ENCODE measurements around the gene IL3RA.
A peak's percentile ranks its signal among the peaks of the same experiment; 100 is the strongest.

IL3RA gene

GRCh38 chrX:1419545-1420355, 83.2 kb downstream of the IL3RA start:
- DNase-seq (ENCODE audit: low spot score): no peak
- ChIA-PET CTCF (no interaction called here), POLR2A (ENCODE audit: low non-redundant PET) (no interaction called here)
- peak overlapping the region; percentile 36 for H3K27ac ChIP-seq
- TF ChIP-seq CTCF (conservative IDR thresholded peaks at IDR 0.05; ENCODE audit: low read depth): no peak

- no peak for TF ChIP-seq CTCF (conservative IDR thresholded peaks at IDR 0.05; ENCODE audit: low read depth)
Observed at GRCh38 chrX:1420371-1420770, 83.8 kb downstream of the IL3RA start.

GRCh38 chrX:1421433-1422134, 85.0 kb downstream of the IL3RA start:
- POLR2A ChIA-PET (ENCODE audit: low non-redundant PET): no interaction called here
- H3K27ac ChIP-seq: peak overlapping the region; percentile 26; the same call in 1 of the 2 replicates
- TF ChIP-seq CTCF (conservative IDR thresholded peaks at IDR 0.05; ENCODE audit: low read depth): no peak
- CTCF ChIA-PET: no interaction called here
- no peak for DNase-seq (ENCODE audit: low spot score)

More at GRCh38 chrX:1420371-1420770, 83.8 kb downstream of the IL3RA start:
- H3K27ac ChIP-seq: peak overlapping the region; percentile 26; the same call in 1 of the 2 replicates
- POLR2A ChIA-PET (ENCODE audit: low non-redundant PET): no interaction called here
- no peak for DNase-seq (ENCODE audit: low spot score)
- CTCF ChIA-PET: no interaction called here

- POLR2A ChIA-PET (ENCODE audit: low non-redundant PET): no interaction called here
- CTCF ChIA-PET: no interaction called here
- DNase-seq (ENCODE audit: low spot score): no peak
- TF ChIP-seq CTCF (conservative IDR thresholded peaks at IDR 0.05; ENCODE audit: low read depth): no peak
- no peak overlapping the region for H3K27ac ChIP-seq
Observed at GRCh38 chrX:1422135-1422465, 85.5 kb downstream of the IL3RA start.

GRCh38 chrX:1423215-1423614, 86.6 kb downstream of the IL3RA start:
- TF ChIP-seq CTCF (conservative IDR thresholded peaks at IDR 0.05; ENCODE audit: low read depth): no peak
- ChIA-PET POLR2A (ENCODE audit: low non-redundant PET) (no interaction called here), CTCF (no interaction called here)
- DNase-seq (ENCODE audit: low spot score): no peak
- no peak overlapping the region for H3K27ac ChIP-seq

GRCh38 chrX:1424147-1424851, 87.7 kb downstream of the IL3RA start:
- CTCF ChIA-PET: no interaction called here
- TF ChIP-seq CTCF (conservative IDR thresholded peaks at IDR 0.05; ENCODE audit: low read depth): no peak
- POLR2A ChIA-PET (ENCODE audit: low non-redundant PET): no interaction called here
- no peak overlapping the region for H3K27ac ChIP-seq
- no peak for DNase-seq (ENCODE audit: low spot score)
